GM19240 (cell line): Measurements from ENCODE around the gene MRPL50.
"Not testable (repeated sequence)": the region's sequence is repeated elsewhere in the genome, so short reads cannot be mapped to it uniquely, and the experiment has no call there.

Experiments used
- DNase-seq: peaks from one replicate; pipeline ENCODE4 v3.0.0; 2011; ENCODE audit warnings: low spot score; ENCODE audit not compliant: insufficient read length

MRPL50 gene

DNA sequence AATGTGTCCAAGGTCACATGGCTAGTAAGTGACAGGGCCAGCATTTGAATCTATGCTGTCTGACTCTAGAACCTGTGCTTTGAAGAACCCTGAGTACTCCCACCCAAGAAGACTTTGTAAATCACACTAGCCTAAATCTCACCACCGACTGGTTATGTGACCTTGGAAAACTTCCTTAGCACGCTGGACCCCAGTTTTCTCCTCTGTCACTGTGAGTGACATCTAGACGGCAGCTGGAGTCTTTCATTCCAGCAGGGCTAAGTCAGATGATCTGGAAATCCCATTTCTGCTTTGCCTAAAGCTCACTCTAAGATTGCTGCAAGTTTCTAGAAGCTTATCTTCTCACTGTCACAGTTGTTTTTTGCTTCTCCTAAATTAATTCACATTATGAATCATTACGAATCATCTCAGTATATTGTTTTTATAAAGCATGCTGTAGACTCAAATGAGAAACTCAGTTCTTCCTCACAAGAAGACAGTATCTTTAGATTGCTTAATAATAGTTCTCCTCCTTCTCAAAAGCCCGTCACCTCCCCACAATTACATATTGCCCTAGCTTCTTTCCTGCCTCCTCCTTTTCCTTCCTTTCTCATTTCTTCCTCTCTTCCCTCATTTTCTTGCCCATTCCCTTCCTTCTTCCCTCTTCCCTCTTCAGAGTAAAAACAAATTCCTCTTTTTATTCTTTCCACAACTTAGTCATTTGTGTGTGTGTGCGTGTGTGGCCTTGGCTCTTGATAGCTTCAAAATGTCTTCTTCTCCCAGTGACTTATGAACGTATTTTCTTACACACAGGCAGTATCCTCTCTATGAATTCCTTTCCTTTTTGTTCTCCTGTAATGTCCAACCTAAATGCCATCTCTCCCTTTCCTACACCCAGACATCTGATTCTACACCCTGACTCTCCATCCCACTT is 20.4 kb upstream of the MRPL50 start:
- DNase-seq, result no peak

DNA sequence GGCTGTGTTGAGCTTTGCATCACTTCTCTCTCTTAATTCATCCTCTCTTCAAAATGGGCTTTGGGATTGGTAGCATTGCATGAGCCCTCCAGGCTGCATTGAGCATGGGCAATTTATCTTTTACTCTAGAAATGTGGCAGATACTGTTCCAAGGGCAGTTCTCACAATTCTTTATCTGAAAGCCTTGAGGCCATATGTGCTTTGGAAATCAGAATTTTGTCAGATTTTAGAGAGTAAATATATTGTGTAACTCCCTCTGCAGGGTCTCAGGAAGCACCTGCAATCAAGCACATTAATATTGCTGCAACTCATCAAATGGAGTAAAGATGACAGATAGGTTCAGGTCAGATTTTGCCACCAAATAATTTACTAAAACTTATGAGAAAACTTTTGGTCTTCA is 19.6 kb upstream of the MRPL50 start:
- no peak for DNase-seq

GRCh38 chr9:101417389-101417788 is 19.0 kb upstream of the MRPL50 start:
- DNase-seq, result no peak

GRCh38 chr9:101415578-101415977 is 17.2 kb upstream of the MRPL50 start:
- DNase-seq, result no peak

DNA sequence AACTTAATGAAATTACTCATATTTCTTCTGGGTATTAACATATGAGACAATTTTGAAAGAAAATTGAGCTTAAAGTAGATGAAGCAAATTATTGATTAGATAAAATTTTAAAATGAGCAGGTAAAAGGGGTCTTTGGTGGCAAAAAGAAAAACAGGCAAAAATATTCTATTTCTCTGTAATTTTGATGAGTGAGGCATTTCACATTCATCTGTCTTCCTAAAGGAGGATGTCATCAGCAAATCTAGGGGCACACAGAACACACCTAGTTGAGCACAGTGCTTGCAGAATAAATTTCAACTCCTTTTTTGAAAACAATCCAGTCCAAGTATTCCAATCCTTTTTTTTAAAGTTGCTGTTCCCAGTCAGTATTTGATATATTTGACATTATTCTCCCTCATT is 16.4 kb upstream of the MRPL50 start:
- DNase-seq, result no peak

DNA sequence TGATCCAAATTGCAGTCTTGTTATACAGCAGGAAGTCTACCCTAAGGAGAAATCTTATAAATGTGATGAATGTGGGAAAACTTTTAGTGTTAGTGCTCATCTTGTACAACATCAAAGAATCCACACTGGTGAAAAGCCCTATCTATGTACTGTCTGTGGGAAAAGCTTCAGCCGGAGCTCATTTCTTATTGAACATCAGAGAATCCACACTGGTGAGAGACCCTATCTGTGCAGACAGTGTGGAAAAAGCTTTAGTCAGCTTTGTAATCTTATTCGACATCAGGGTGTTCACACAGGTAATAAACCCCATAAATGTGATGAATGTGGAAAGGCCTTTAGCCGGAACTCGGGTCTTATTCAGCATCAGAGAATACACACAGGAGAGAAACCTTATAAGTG is 10.7 kb upstream of the MRPL50 start:
- DNase-seq, result no peak

- DNase-seq, result no peak
These were observed 10.1 kb upstream of the MRPL50 start for GRCh38 chr9:101408374-101409078.

DNA sequence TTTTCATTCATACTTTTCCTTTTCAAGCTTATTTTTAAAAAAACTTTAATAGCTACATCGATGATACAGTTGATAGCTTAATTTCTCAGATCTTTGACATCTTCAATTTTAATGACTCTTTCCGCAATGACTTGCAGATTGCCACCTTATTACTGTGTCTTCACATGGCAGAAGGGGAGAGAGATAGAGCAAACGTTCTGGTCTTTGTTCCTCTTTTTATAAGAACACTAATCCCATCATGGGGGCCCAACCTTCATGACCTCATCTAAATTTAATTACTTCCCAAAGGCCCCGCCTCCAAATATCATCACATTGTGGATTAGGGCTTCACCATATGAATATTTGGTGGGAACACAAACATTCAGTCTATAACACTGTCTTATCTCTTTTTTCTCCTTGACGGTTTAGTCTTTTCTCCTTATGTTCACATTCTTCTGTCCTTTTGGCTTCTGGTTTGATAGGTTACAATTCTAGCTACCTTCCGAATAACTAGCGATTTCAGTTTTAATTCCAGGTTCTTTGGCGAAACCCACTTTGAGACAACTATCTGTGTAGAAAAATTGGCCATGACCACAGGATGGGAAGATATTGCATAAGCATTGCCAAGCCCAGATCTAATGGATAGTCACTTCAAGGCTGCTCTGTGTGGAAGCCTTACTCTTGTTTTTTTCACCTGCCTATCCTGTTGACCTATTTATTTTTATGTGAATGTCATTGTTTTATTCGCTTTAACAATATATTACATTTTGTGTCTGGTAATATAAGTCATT is 5.3 kb upstream of the MRPL50 start:
- no peak for DNase-seq

DNA sequence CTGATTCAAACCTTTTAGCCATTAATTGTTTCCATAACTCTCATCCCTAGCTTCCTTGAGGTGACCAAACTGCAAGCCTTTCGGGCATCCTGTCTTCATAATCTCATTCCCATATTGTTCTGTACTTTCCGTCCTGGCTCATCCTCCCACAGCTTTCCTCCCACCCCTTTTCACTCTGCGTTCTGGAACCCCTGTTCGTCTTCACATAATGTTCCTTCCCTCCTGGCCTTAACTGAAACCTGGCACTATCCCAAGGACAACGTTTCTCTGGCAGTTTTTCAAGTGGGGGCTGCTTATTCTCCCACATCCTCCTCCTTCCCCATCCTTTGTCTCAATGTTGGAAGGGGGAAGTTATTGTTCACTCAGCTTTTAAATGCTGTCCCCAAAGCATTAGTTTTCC is 1.7 kb upstream of the MRPL50 start:
- no peak for DNase-seq

GRCh38 chr9:101399643-101399970 is 1.2 kb upstream of the MRPL50 start:
- no peak for DNase-seq

- DNase-seq, result no peak
These were observed 668 bp upstream of the MRPL50 start for GRCh38 chr9:101398930-101399642.

- no peak for DNase-seq
These were observed 711 bp downstream of the MRPL50 start for GRCh38 chr9:101397746-101398067.

- no peak for DNase-seq
These were observed 3.7 kb downstream of the MRPL50 start for GRCh38 chr9:101394687-101395086.

- no peak for DNase-seq
These were observed 5.3 kb downstream of the MRPL50 start for GRCh38 chr9:101393135-101393534.

- DNase-seq, result no peak
These were observed 9.9 kb downstream of the MRPL50 start for GRCh38 chr9:101388507-101388993.

DNA sequence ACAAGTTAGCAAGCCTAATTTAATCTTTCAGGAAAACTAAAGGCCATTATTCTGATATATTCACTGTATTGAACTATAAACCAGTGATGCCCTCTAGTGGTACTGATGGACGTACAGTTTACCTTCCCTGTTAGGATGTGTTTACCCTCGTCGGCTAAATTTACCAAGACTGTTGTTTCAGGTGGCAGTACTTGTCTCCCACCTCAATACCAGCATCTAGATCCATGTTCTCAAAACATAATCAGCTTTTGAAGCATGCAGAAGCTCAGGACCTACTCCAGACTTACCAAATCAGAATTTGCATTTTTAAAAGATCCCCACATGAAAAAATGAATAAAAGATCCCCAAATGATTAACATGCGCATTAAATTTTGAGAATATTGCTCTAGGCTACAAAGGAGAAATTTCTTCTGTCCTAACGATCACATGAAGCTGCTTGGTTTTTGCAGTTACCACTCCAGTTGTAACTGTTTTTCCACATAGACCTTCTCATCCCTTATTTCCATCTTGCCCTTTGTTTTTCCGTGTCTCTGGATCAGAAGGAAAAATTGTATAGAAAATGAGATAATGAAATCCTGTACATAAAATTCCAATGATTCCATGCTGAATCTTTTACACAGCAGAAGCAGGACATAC is 10.4 kb downstream of the MRPL50 start:
- DNase-seq, result no peak

DNA sequence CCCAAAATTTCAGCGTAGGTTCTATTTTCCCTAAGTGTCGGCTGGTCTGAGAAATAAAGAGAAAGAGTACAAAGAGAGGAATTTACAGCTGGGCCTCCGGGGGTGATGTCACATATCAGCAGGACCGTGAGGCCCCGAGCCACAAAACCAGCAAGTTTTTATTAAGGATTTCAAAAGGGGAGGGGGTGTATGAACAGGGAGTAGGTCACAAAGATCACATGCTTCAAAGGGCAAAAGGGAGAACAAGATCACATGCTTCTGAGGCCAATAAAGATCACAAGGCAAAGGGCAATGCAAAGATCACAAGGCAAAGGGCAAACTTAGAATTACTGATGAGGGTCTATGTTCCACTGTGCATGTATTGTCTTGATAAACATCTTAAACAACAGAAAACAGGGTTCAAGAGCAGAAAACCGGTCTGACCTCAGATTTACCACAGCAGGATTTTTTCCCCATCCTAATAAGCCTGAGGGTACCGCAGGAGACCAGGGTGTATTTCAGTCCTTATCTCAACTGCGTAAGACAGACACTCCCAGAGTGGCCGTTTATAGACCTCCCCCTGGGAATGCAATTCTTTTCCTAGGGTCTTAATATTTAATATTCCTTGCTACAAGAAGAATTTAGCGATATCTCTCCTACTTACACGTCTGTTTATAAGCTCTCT is 13.4 kb downstream of the MRPL50 start, which contains the start of gene BAAT:
BAAT (minus strand) TSS at position 134 of the 664 bp plus-strand sequence. CDS start 13,602 bp downstream, outside the sequence.
- not testable (repeated sequence) for DNase-seq

DNA sequence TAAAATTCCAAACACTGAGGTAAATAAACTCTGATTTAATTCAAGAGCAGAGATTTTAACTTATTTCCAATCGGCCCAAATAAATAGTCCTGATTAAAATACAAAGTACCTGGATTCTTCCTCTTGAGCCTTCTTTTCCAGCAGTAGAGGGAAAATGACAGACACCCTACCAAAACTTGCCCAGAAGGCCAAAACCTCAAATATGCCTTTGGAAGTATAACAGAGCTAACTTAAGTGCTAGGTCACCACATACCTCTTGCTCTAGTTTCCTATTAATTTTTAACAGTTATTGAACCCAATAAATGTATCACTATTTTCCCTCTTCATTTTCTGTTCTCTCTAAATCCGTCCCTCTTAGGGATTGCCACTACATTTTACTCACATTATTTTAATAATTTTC is 15.1 kb downstream of the MRPL50 start:
- DNase-seq, result no peak

DNA sequence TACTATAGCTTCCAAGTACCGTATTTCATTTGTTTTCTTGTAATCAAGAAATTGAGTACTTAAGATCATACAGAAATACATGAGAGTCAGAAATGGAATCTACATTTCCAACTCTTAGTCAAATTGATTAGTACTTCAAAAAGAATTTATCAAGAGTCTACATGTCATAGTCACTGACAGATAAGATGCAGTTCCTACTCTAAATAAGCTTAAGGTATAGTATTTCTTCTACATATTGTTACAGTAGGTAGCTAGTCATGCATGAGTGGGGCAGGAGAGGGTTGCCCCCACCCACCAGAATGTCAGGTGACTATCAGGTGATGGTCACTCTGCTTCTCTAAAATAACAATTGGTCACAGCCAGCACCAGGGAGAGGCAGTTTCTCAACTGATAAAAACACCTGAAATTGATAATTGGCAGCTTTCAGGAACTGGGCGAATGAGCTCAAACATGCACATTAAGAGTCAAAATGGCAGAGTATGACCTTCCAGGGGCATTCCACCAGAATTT is 16.5 kb downstream of the MRPL50 start:
- DNase-seq, result no peak

DNA sequence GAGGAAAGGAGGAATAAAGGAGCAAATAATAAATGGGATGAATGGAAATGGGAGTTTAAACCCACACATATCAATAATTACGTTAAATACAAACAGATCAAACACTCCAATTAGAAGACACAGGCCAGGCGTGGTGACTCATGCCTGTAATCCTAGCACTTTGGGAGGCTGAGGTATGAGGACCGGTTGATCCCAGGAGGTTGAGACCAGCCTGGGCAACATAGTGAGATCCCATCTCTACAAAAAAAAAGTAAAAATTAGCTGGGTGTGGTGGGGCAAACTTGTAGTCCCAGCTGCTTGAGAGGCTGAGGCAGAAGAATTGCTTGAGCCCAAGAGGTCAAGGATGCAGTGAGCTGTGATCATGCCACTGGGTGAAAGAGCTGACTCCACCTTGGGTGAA is 17.3 kb downstream of the MRPL50 start:
- DNase-seq, result no peak
